B cell (primary cell): ENCODE results near the gene PDPK1.

Source experiments
- CTCF ChIP-seq: fragments of 200-600 bp; IDR thresholded peaks from one replicate; pipeline ENCODE4 v1.8.0; 2022; ENCODE audit warnings: antibody characterized with exemption, mild to moderate bottlenecking
- EZH2 ChIP-seq: IDR thresholded peaks from 2 replicates; pipeline ENCODE4 v1.6.1; 2012; ENCODE audit warnings: borderline replicate concordance, low read depth, mild to moderate bottlenecking, moderate library complexity, low read length; ENCODE audit not compliant: insufficient read depth, poor library complexity, severe bottlenecking

- TF ChIP-seq CTCF (no peak), EZH2 (no peak)
Observed at GRCh38 chr16:2591476-2592240, 53.8 kb downstream of the PDPK1 start.
